Measurements from ENCODE around the gene PTPN4.

DNA sequence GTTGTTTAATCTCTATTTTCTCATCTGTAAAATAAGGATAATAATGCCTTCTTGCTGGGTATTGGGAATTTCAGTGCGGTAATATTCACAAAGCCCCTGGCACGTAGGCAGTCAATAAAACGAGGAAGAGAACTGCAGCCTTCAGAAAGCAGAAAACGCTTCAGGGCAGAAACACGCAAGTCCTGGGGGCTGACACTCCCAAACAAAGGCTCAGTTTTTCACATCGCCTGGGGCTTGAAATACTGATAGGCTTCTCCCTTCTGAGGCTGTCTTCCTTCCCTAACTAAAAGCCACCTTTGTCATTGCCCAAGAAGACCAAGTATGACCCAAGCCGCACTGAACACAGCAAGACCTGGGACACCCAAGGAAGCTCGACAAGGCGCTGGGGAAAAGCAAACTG lies 48.4 kb upstream of the PTPN4 start:
- TF ChIP-seq CTCF (IDR thresholded peaks at IDR 0.05; ENCODE audit: low read depth, low read length): no peak
- no peak for TF ChIP-seq EZH2phosphoT487 (IDR thresholded peaks at IDR 0.05; ENCODE audit: low read depth)

Measured in OCI-LY3 (cell line).